HEK293 (cell line): ENCODE measurements around the gene CXXC5.

ENCODE experiments used
- CTCF ChIA-PET: fragments of 350-600 bp; formaldehyde crosslinking; extraction: SDS; loops from one replicate; lab custom pipeline; 2021; ENCODE audit warnings: antibody characterized with exemption; lab: Yijun Ruan, JAX
- POLR2A ChIA-PET: fragments of 300-600 bp; formaldehyde crosslinking; extraction: SDS; loops from one replicate; lab custom pipeline; 2020; ENCODE audit warnings: antibody characterized with exemption, inconsistent platforms; lab: Yijun Ruan, JAX
- H3K27ac ChIP-seq: fragments of 200-500 bp; sonication (Bioruptor generic); 2 replicates; pipeline ENCODE4 v1.5.1; 2014; ENCODE audit warnings: low read depth, low read length, control low read depth, inconsistent platforms; ENCODE audit errors: extremely low read depth
- H3K36me3 ChIP-seq, 2 experiments: fragments of 200-500 bp in 1 of 2; sonication (Bioruptor generic) in 1 of 2; 1 replicate in 1 of 2; 2 replicates in 1 of 2; pipeline ENCODE4 v1.5.1; 2014 to 2017; ENCODE audit warnings: inconsistent platforms in 2 of 2, low read length in 2 of 2; ENCODE audit not compliant: control insufficient read depth in 2 of 2, insufficient read depth in 1 of 2
- H3K4me1 ChIP-seq: fragments of 200-500 bp; sonication (Bioruptor generic); 2 replicates; pipeline ENCODE4 v1.5.1; 2014; ENCODE audit warnings: mild to moderate bottlenecking, low read length, inconsistent platforms; ENCODE audit not compliant: control insufficient read depth, insufficient read depth
- H3K4me3 ChIP-seq: 2 replicates; pipeline ENCODE4 v1.5.1; 2011; ENCODE audit warnings: low read depth, mild to moderate bottlenecking, control low read depth, low read length, moderate library complexity
- H3K9me3 ChIP-seq: fragments of 200-500 bp; sonication (Bioruptor generic); 2 replicates; pipeline ENCODE4 v1.5.1; 2014; ENCODE audit warnings: low read depth, low read length, inconsistent platforms; ENCODE audit not compliant: control insufficient read depth, insufficient read depth
- CTCF ChIP-seq: fragments of 450-650 bp; formaldehyde crosslinking; IDR thresholded peaks from 2 replicates; pipeline ENCODE4 v1.5.1; 2016; ENCODE audit warnings: missing biosample characterization, missing genetic modification characterization
- GLIS1 ChIP-seq: fragments of 450-650 bp; formaldehyde crosslinking; IDR thresholded peaks from 2 replicates; pipeline ENCODE4 v1.5.1; 2016; ENCODE audit warnings: missing biosample characterization, missing genetic modification characterization
- KLF1 ChIP-seq: fragments of 450-650 bp; formaldehyde crosslinking; IDR thresholded peaks from 2 replicates; pipeline ENCODE4 v1.5.1; 2016; ENCODE audit warnings: missing biosample characterization, missing genetic modification characterization
- KLF16 ChIP-seq: fragments of 450-650 bp; formaldehyde crosslinking; IDR thresholded peaks from 2 replicates; pipeline ENCODE4 v1.5.1; 2017; ENCODE audit warnings: missing biosample characterization, missing genetic modification characterization
- MEIS1 ChIP-seq: sonication (generic); formaldehyde crosslinking; IDR thresholded peaks from 2 replicates; pipeline ENCODE4 v1.8.1; 2022; ENCODE audit warnings: missing genetic modification reagents, mild to moderate bottlenecking, borderline replicate concordance
- OSR2 ChIP-seq: fragments of 450-650 bp; formaldehyde crosslinking; IDR thresholded peaks from 2 replicates; pipeline ENCODE4 v1.5.1; 2016; ENCODE audit warnings: missing biosample characterization, missing genetic modification characterization
- OVOL3 ChIP-seq: fragments of 450-650 bp; formaldehyde crosslinking; IDR thresholded peaks from 2 replicates; pipeline ENCODE4 v1.5.1; 2016; ENCODE audit warnings: missing biosample characterization, missing genetic modification characterization
- PRDM1 ChIP-seq: fragments of 450-650 bp; formaldehyde crosslinking; IDR thresholded peaks from 2 replicates; pipeline ENCODE4; 2016; ENCODE audit warnings: missing biosample characterization, missing genetic modification characterization
- SCRT1 ChIP-seq: fragments of 450-650 bp; formaldehyde crosslinking; IDR thresholded peaks from 2 replicates; pipeline ENCODE4 v1.5.1; 2016; ENCODE audit warnings: missing biosample characterization, missing genetic modification characterization, borderline replicate concordance
- SCRT2 ChIP-seq: fragments of 450-650 bp; formaldehyde crosslinking; IDR thresholded peaks from 2 replicates; pipeline ENCODE4 v1.5.1; 2016; ENCODE audit warnings: missing biosample characterization, missing genetic modification characterization
- YY2 ChIP-seq: fragments of 450-650 bp; formaldehyde crosslinking; IDR thresholded peaks from 2 replicates; pipeline ENCODE4 v1.5.1; 2016; ENCODE audit warnings: missing biosample characterization, missing genetic modification characterization
- ZBTB26 ChIP-seq: fragments of 450-650 bp; formaldehyde crosslinking; optimal IDR thresholded peaks from 2 replicates; pipeline ENCODE3; 2016; ENCODE audit warnings: missing biosample characterization, mild to moderate bottlenecking, missing genetic modification characterization
- ZFHX2 ChIP-seq: fragments of 450-650 bp; formaldehyde crosslinking; conservative IDR thresholded peaks from 2 replicates; pipeline ENCODE4 v1.5.1; 2016; ENCODE audit warnings: missing biosample characterization, missing genetic modification characterization
- ZFP69B ChIP-seq: fragments of 450-650 bp; formaldehyde crosslinking; IDR thresholded peaks from 2 replicates; pipeline ENCODE4 v1.5.1; 2016; ENCODE audit warnings: missing biosample characterization, missing genetic modification characterization
- ZNF112 ChIP-seq: fragments of 450-650 bp; formaldehyde crosslinking; IDR thresholded peaks from 2 replicates; pipeline ENCODE4 v1.5.0; 2017; ENCODE audit warnings: missing biosample characterization, missing genetic modification characterization
- ZNF133 ChIP-seq: fragments of 450-650 bp; formaldehyde crosslinking; IDR thresholded peaks from 2 replicates; pipeline ENCODE4 v1.5.1; 2016; ENCODE audit warnings: missing biosample characterization, missing genetic modification characterization
- ZNF175 ChIP-seq: fragments of 450-650 bp; formaldehyde crosslinking; IDR thresholded peaks from 2 replicates; pipeline ENCODE4 v1.5.1; 2016; ENCODE audit warnings: missing biosample characterization, missing genetic modification characterization
- ZNF2 ChIP-seq: fragments of 450-650 bp; formaldehyde crosslinking; IDR thresholded peaks from 2 replicates; pipeline ENCODE4 v1.5.1; 2016; ENCODE audit warnings: missing biosample characterization, missing genetic modification characterization
- ZNF266 ChIP-seq: fragments of 450-650 bp; formaldehyde crosslinking; IDR thresholded peaks from 2 replicates; pipeline ENCODE4 v1.5.1; 2016; ENCODE audit warnings: missing biosample characterization, missing genetic modification characterization, low read depth
- ZNF335 ChIP-seq: fragments of 450-650 bp; formaldehyde crosslinking; conservative IDR thresholded peaks from 2 replicates; pipeline ENCODE4 v1.5.1; 2016; ENCODE audit warnings: missing biosample characterization, missing genetic modification characterization
- ZNF341 ChIP-seq: fragments of 450-650 bp; formaldehyde crosslinking; IDR thresholded peaks from 2 replicates; pipeline ENCODE4; 2016; ENCODE audit warnings: low read depth, missing biosample characterization, missing genetic modification characterization
- ZNF37A ChIP-seq: fragments of 450-650 bp; IDR thresholded peaks from 2 replicates; pipeline ENCODE4 v1.5.1; 2018; ENCODE audit warnings: missing biosample characterization, missing genetic modification characterization
- ZNF394 ChIP-seq: fragments of 450-650 bp; formaldehyde crosslinking; IDR thresholded peaks from 2 replicates; pipeline ENCODE4 v1.5.1; 2016; ENCODE audit warnings: missing biosample characterization, missing genetic modification characterization, mild to moderate bottlenecking, moderate library complexity, borderline replicate concordance
- ZNF404 ChIP-seq: fragments of 450-650 bp; formaldehyde crosslinking; IDR thresholded peaks from 2 replicates; pipeline ENCODE4 v1.5.1; 2017; ENCODE audit warnings: missing biosample characterization, missing genetic modification characterization
- ZNF416 ChIP-seq: fragments of 450-650 bp; formaldehyde crosslinking; IDR thresholded peaks from 2 replicates; pipeline ENCODE4 v1.5.1; 2016; ENCODE audit warnings: missing biosample characterization, missing genetic modification characterization
- ZNF423 ChIP-seq: fragments of 450-650 bp; formaldehyde crosslinking; IDR thresholded peaks from 2 replicates; pipeline ENCODE4 v1.5.1; 2016; ENCODE audit warnings: missing biosample characterization, missing genetic modification characterization
- ZNF433 ChIP-seq: fragments of 450-650 bp; formaldehyde crosslinking; IDR thresholded peaks from 2 replicates; pipeline ENCODE4 v1.5.1; 2016; ENCODE audit warnings: missing biosample characterization, missing genetic modification characterization, low read depth
- ZNF558 ChIP-seq: fragments of 450-650 bp; formaldehyde crosslinking; IDR thresholded peaks from 2 replicates; pipeline ENCODE4 v1.5.1; 2016; ENCODE audit warnings: missing biosample characterization, missing genetic modification characterization
- ZNF560 ChIP-seq: fragments of 450-650 bp; formaldehyde crosslinking; IDR thresholded peaks from 2 replicates; pipeline ENCODE4 v1.5.1; 2017; ENCODE audit warnings: missing biosample characterization, missing genetic modification characterization, borderline replicate concordance
- ZNF610 ChIP-seq: fragments of 450-650 bp; formaldehyde crosslinking; IDR thresholded peaks from 2 replicates; pipeline ENCODE4 v1.5.1; 2016; ENCODE audit warnings: missing biosample characterization, missing genetic modification characterization, borderline replicate concordance
- ZNF621 ChIP-seq: fragments of 450-650 bp; formaldehyde crosslinking; IDR thresholded peaks from 2 replicates; pipeline ENCODE4 v1.5.1; 2017; ENCODE audit warnings: missing biosample characterization, missing genetic modification characterization
- ZNF624 ChIP-seq: fragments of 450-650 bp; formaldehyde crosslinking; IDR thresholded peaks from 2 replicates; pipeline ENCODE4 v1.5.1; 2017; ENCODE audit warnings: missing biosample characterization, missing genetic modification characterization
- ZNF670 ChIP-seq: fragments of 450-650 bp; formaldehyde crosslinking; IDR thresholded peaks from 2 replicates; pipeline ENCODE4 v1.5.1; 2016; ENCODE audit warnings: missing biosample characterization, missing genetic modification characterization, low read depth
- ZNF707 ChIP-seq: fragments of 450-650 bp; formaldehyde crosslinking; IDR thresholded peaks from 2 replicates; pipeline ENCODE4 v1.5.1; 2016; ENCODE audit warnings: missing biosample characterization, missing genetic modification characterization
- ZNF776 ChIP-seq: fragments of 450-650 bp; formaldehyde crosslinking; IDR thresholded peaks from 2 replicates; pipeline ENCODE4 v1.5.0; 2017; ENCODE audit warnings: missing biosample characterization, missing genetic modification characterization, borderline replicate concordance
- TF ChIP-seq, protein P1 (sequence below): fragments of 450-650 bp; formaldehyde crosslinking; IDR thresholded peaks from 2 replicates; pipeline ENCODE4 v1.5.1; 2017; ENCODE audit warnings: missing biosample characterization, missing genetic modification characterization

CXXC5 gene

GRCh38 chr5:139710319-139711066 is 62.3 kb downstream of the CXXC5 start:
- Histone ChIP-seq H3K27ac (peak overlapping the region; percentile 29; the same call in 1 of the 2 replicates), H3K36me3 (no peaks in the 10 kb centered on the region), H3K4me1 (0 out of 2 replicates have a peak, but pooled peaks cover 3% of the 10 kb centered on the region), H3K4me3 (peak overlapping the region; percentile 41), H3K9me3 (no peaks in the 10 kb centered on the region)
- CTCF ChIA-PET: interaction anchor here (0.7 to 2.5 kb wide), 17 partner anchors 11 to 291 kb away, joined by 3 to 17 read pairs (median 4); no protein-coding TSS in a partner anchor
- POLR2A ChIA-PET: interaction anchor here (0.7 to 3.9 kb wide), 11 partner anchors 11 to 74 kb away, joined by 3 to 25 read pairs (median 4); partner anchors contain the start of gene CXXC5
- TF ChIP-seq ZNF776 (tag by site-specific recombination) (no peak), SCRT2 (tag by site-specific recombination) (no peak), CTCF (tag by site-specific recombination) (no peak), ZNF335 (tag by site-specific recombination) (no peak), ZNF341 (no peak), ZNF621 (tag by site-specific recombination) (no peak), GLIS1 (tag by site-specific recombination) (no peak), ZNF624 (no peak), SCRT1 (tag by site-specific recombination) (no peak), ZNF133 (tag by site-specific recombination) (peak; percentile 100), ZNF394 (tag by site-specific recombination) (no peak), OSR2 (tag by site-specific recombination) (no peak), ZNF37A (tag by site-specific recombination) (no peak), ZFP69B (tag by site-specific recombination) (no peak), ZNF610 (tag by site-specific recombination) (no peak), ZNF558 (tag by site-specific recombination) (no peak), ZNF112 (tag by site-specific recombination) (no peak), OVOL3 (tag by site-specific recombination) (no peak), ZNF416 (tag by site-specific recombination) (no peak), PRDM1 (peak; percentile 41; the same call in 1 of the 2 replicates), ZFHX2 (tag by site-specific recombination) (no peak; the same call in 1 of the 2 replicates), ZNF707 (tag by site-specific recombination) (no peak), ZNF670 (no peak), MEIS1 (CRISPR knock-in tag) (no peak), KLF1 (tag by site-specific recombination) (peak; percentile 12; the same call in 1 of the 2 replicates), ZNF404 (no peak), KLF16 (tag by site-specific recombination) (no peak), ZNF266 (no peak), ZNF560 (tag by site-specific recombination) (no peak), ZNF175 (tag by site-specific recombination) (no peak), ZNF423 (tag by site-specific recombination) (no peak), ZNF2 (tag by site-specific recombination) (peak; percentile 57; the same call in 1 of the 2 replicates), ZNF433 (tag by site-specific recombination) (no peak), ZBTB26 (tag by site-specific recombination) (no peak), YY2 (no peak)
- TF ChIP-seq, protein P1, sequence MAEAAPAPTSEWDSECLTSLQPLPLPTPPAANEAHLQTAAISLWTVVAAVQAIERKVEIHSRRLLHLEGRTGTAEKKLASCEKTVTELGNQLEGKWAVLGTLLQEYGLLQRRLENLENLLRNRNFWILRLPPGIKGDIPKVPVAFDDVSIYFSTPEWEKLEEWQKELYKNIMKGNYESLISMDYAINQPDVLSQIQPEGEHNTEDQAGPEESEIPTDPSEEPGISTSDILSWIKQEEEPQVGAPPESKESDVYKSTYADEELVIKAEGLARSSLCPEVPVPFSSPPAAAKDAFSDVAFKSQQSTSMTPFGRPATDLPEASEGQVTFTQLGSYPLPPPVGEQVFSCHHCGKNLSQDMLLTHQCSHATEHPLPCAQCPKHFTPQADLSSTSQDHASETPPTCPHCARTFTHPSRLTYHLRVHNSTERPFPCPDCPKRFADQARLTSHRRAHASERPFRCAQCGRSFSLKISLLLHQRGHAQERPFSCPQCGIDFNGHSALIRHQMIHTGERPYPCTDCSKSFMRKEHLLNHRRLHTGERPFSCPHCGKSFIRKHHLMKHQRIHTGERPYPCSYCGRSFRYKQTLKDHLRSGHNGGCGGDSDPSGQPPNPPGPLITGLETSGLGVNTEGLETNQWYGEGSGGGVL (tag by site-specific recombination): no peak
